ENCODE measurements around the gene BAG2. TPM values are rescaled to one million over a fixed set of nuclear protein-coding genes. Genes with fewer than 3 reads are reported as not detected.

BAG2 gene
- total and polyA plus RNA-seq, 2 donors (not counting 1 experiment from before 2014, with no cell fraction given): 21.1 to 31.5 TPM

DNA sequence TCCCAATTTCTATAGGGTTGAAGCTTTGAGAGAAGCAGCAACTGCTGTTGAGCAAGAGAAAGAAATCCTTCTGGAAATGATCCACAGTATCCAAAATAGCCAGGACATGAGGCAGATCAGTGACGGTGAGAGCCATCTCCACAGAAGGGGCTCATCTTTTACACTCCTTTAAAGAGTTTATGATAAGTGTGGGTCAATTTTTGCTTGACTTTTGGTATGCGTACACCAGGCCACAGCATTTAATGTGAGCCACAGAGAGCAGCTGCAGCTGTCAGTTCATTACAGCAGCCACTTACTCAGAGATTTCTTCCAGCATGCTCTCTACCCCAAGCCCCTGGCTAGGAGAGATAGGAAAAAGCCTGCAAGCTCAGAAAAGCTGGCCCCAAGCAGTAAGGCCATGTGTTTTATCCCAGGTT is 9.9 kb downstream of the BAG2 start:
- Histone ChIP-seq H3K36me3 (ENCODE audit: control insufficient read depth, insufficient read depth, low read length) (peaks cover 3% of the 10 kb centered on the region), H3K9me3 (ENCODE audit: control insufficient read depth, insufficient read depth, low read depth, low read length) (no peaks in the 10 kb centered on the region), H2AFZ (ENCODE audit: low read length) (no peak overlapping the region), H4K20me1 (ENCODE audit: control insufficient read depth, extremely low read depth, insufficient read depth, low read length) (no peaks in the 10 kb centered on the region), H3K4me3 (replicated peaks in 1 of 4; ENCODE audit: control extremely low read depth in 1 of 4, insufficient read depth in 1 of 4, low read depth in 3 of 4, low read length in 4 of 4) (no peak overlapping the region), H3K9ac (ENCODE audit: insufficient read depth, low read length) (no peak overlapping the region), H3K27ac (ENCODE audit: insufficient read depth, low read length) (peak overlapping the region; percentile 29), H3K4me2 (ENCODE audit: extremely low read depth, insufficient read depth, low read length) (no peak overlapping the region), H3K4me1 (ENCODE audit: control insufficient read depth, extremely low read depth, insufficient read depth, low read length) (peaks cover 5% of the 10 kb centered on the region), H3K79me2 (ENCODE audit: control insufficient read depth, insufficient read depth, low read length) (peaks cover 39% of the 10 kb centered on the region), H3K27me3 (ENCODE audit: control insufficient read depth, insufficient read depth, low read length) (no peaks in the 10 kb centered on the region)
- TF ChIP-seq, protein P1, sequence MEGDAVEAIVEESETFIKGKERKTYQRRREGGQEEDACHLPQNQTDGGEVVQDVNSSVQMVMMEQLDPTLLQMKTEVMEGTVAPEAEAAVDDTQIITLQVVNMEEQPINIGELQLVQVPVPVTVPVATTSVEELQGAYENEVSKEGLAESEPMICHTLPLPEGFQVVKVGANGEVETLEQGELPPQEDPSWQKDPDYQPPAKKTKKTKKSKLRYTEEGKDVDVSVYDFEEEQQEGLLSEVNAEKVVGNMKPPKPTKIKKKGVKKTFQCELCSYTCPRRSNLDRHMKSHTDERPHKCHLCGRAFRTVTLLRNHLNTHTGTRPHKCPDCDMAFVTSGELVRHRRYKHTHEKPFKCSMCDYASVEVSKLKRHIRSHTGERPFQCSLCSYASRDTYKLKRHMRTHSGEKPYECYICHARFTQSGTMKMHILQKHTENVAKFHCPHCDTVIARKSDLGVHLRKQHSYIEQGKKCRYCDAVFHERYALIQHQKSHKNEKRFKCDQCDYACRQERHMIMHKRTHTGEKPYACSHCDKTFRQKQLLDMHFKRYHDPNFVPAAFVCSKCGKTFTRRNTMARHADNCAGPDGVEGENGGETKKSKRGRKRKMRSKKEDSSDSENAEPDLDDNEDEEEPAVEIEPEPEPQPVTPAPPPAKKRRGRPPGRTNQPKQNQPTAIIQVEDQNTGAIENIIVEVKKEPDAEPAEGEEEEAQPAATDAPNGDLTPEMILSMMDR (conservative IDR thresholded peaks at IDR 0.05 in 1 of 2, IDR thresholded peaks at IDR 0.05 in 1 of 2; ENCODE audit: low read depth in 1 of 2, low read length in 2 of 2): no peak
- no peak for TF ChIP-seq EZH2 (IDR thresholded peaks at IDR 0.05; ENCODE audit: low read length, missing control alignments)
- peak; percentile 30 to 88 for DNase-seq (ENCODE audit: low read depth in 2 of 2)

DNA sequence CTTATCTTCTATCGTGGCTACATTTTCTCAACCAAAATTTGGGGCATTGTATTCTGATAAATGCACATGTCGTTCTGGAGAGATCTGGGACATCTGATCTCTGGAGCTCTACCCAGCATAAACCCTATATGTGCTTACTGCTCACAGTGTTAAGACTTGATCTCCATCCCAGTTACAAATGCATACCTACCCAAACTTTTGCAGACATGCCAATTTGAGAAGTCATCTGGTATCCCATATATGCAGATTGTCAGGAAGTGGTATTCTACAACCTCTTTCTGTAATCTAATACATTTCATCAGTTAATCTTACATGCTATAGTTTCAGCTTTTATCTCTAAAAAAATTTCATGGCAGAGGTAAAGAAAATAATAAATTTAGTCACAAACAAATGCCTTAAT is 11.2 kb downstream of the BAG2 start:
- Histone ChIP-seq H3K36me3 (ENCODE audit: control insufficient read depth, insufficient read depth, low read length) (peaks cover 3% of the 10 kb centered on the region), H3K9me3 (ENCODE audit: control insufficient read depth, insufficient read depth, low read depth, low read length) (no peaks in the 10 kb centered on the region), H2AFZ (ENCODE audit: low read length) (no peak overlapping the region), H3K4me3 (replicated peaks in 1 of 4; ENCODE audit: control extremely low read depth in 1 of 4, insufficient read depth in 1 of 4, low read depth in 3 of 4, low read length in 4 of 4) (no peak overlapping the region), H3K9ac (ENCODE audit: insufficient read depth, low read length) (no peak overlapping the region), H3K4me2 (ENCODE audit: extremely low read depth, insufficient read depth, low read length) (no peak overlapping the region), H3K27ac (ENCODE audit: insufficient read depth, low read length) (no peak overlapping the region), H3K79me2 (ENCODE audit: control insufficient read depth, insufficient read depth, low read length) (peaks cover 27% of the 10 kb centered on the region), H3K27me3 (ENCODE audit: control insufficient read depth, insufficient read depth, low read length) (no peaks in the 10 kb centered on the region), H3K4me1 (ENCODE audit: control insufficient read depth, extremely low read depth, insufficient read depth, low read length) (peaks cover 3% of the 10 kb centered on the region), H4K20me1 (ENCODE audit: control insufficient read depth, extremely low read depth, insufficient read depth, low read length) (no peaks in the 10 kb centered on the region)
- TF ChIP-seq, protein P1 (conservative IDR thresholded peaks at IDR 0.05 in 1 of 2, IDR thresholded peaks at IDR 0.05 in 1 of 2; ENCODE audit: low read depth in 1 of 2, low read length in 2 of 2): no peak
- TF ChIP-seq EZH2 (IDR thresholded peaks at IDR 0.05; ENCODE audit: low read length, missing control alignments): no peak
- peak in 1 of 2 donors; percentile 16 for DNase-seq (ENCODE audit: low read depth in 2 of 2)

DNA sequence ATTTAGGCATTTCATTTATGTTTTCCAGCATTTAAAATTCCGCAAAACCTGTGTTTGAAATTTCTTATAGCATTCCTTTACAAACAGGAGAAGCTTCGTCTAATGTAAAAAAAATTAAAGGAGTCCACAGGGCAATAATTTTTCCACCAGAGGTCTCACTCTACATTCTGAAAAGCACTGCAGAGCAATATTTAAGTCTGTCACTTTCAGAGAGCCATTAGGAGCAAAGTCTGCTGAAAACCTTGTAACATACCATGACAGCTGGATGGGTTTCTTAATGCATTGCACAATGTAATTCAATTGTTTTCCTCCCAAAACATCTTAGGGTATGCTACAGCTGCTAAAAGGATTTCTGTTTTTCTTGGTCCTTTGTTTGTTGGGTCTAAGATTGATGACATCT is 18.0 kb downstream of the BAG2 start:
- no peak overlapping the region for H3K27ac ChIP-seq (ENCODE audit: insufficient read depth, low read length)
- no peak overlapping the region for H3K4me2 ChIP-seq (ENCODE audit: extremely low read depth, insufficient read depth, low read length)
- H3K36me3 ChIP-seq (ENCODE audit: control insufficient read depth, insufficient read depth, low read length): peaks cover 6% of the 10 kb centered on the region
- H3K27me3 ChIP-seq (ENCODE audit: control insufficient read depth, insufficient read depth, low read length): no peaks in the 10 kb centered on the region
- TF ChIP-seq, protein P1 (conservative IDR thresholded peaks at IDR 0.05 in 1 of 2, IDR thresholded peaks at IDR 0.05 in 1 of 2; ENCODE audit: low read depth in 1 of 2, low read length in 2 of 2): peak; percentile 43 to 54
- TF ChIP-seq EZH2 (IDR thresholded peaks at IDR 0.05; ENCODE audit: low read length, missing control alignments): no peak
- H3K4me3 ChIP-seq (replicated peaks in 1 of 4; ENCODE audit: control extremely low read depth in 1 of 4, insufficient read depth in 1 of 4, low read depth in 3 of 4, low read length in 4 of 4): no peak overlapping the region
- H3K4me1 ChIP-seq (ENCODE audit: control insufficient read depth, extremely low read depth, insufficient read depth, low read length): no peaks in the 10 kb centered on the region
- H3K9ac ChIP-seq (ENCODE audit: insufficient read depth, low read length): no peak overlapping the region
- H2AFZ ChIP-seq (ENCODE audit: low read length): no peak overlapping the region
- H3K79me2 ChIP-seq (ENCODE audit: control insufficient read depth, insufficient read depth, low read length): no peaks in the 10 kb centered on the region
- peak; percentile 28 to 81 for DNase-seq (ENCODE audit: low read depth in 2 of 2)
- H3K9me3 ChIP-seq (ENCODE audit: control insufficient read depth, insufficient read depth, low read depth, low read length): no peaks in the 10 kb centered on the region
- H4K20me1 ChIP-seq (ENCODE audit: control insufficient read depth, extremely low read depth, insufficient read depth, low read length): no peaks in the 10 kb centered on the region

Data from fibroblast of lung (primary cell).